ENCODE measurements around the gene XRCC1.

GRCh38 chr19:43541920-43542650, 33.2 kb downstream of the XRCC1 start:
- TF ChIP-seq CTCF (IDR thresholded peaks at IDR 0.05 in 4 of 5, conservative IDR thresholded peaks at IDR 0.05 in 1 of 5) = no peak
- TF ChIP-seq POLR2A (IDR thresholded peaks at IDR 0.05) = no peak
